ENCODE data around the gene UBAC1.

Gene UBAC1

DNA sequence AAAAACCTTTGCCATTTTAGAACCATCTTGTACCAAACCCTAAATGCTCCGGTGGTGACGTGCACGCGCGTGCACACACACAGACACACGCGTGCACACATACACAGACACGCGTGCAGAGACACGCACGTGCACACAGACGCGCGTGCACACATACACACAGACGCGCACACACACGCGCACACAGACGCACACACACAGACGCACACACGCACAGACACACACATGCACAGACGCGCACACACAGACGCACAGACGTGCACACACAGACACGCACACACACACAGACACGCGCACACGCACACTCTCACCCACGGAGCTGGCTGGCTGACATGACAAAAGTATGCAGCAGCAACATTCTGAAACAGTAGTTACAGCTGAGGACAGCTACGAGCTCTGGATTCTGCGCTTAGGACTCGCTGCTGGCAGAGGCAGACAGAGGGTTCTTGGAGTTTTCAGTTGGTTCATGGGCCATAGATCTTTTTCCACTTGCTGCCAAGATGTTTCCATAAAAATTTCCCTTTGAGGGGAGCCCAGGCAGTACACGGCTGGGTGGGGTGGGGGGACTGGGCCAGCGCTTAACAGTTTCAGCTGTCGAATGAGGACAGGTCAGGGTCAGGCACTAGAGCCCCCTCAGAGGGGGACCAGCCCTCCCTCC, 46.2 kb upstream of the UBAC1 start:
- TF ChIP-seq ZFX (IDR thresholded peaks at IDR 0.05) = no peak
- TF ChIP-seq, protein P1, sequence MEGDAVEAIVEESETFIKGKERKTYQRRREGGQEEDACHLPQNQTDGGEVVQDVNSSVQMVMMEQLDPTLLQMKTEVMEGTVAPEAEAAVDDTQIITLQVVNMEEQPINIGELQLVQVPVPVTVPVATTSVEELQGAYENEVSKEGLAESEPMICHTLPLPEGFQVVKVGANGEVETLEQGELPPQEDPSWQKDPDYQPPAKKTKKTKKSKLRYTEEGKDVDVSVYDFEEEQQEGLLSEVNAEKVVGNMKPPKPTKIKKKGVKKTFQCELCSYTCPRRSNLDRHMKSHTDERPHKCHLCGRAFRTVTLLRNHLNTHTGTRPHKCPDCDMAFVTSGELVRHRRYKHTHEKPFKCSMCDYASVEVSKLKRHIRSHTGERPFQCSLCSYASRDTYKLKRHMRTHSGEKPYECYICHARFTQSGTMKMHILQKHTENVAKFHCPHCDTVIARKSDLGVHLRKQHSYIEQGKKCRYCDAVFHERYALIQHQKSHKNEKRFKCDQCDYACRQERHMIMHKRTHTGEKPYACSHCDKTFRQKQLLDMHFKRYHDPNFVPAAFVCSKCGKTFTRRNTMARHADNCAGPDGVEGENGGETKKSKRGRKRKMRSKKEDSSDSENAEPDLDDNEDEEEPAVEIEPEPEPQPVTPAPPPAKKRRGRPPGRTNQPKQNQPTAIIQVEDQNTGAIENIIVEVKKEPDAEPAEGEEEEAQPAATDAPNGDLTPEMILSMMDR (conservative IDR thresholded peaks at IDR 0.05) = no peak
- no peak overlapping the region for H3K27ac ChIP-seq

DNA sequence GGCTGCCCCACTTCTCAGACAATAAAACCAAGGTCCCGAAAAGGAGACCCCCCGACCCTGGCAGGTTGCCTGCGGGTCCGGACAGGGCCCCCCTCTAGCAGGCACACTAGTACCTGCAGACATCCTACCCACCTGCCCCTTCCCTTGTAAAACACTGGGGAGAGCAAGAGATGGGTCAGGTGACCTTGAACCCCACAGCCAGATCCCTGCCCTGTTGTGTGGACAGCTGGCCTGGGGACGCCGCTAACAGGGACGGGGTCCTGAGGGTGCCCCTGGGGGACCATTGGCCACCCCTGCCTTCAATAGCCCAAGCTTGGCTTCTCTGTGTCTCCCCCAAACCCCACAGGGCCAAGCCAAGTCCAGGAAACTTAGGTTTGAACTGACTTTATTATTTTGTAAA, 45.0 kb upstream of the UBAC1 start:
- H3K27ac ChIP-seq = no peak overlapping the region
- TF ChIP-seq, protein P1 (conservative IDR thresholded peaks at IDR 0.05) = no peak
- no peak for TF ChIP-seq ZFX (IDR thresholded peaks at IDR 0.05)

DNA sequence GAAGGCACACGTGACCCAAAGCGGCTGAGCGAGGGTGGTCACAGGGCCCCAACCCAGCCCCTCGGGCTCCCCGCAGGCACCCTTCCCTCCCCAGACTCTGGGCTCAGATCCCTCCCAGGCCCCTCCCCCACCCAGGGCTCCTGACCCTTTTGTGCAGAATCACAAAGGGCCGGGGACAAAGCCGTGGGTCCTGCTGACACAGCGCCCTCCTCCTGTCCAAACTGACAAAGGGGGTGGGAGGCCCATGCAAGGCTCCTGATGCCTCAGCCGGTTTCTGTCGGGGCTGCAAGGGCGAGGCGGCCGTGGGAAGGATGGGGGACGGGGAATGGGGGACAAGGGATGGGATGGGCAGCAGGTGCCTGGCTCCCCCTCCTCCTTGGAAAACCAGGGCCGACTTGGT, 43.5 kb upstream of the UBAC1 start:
- TF ChIP-seq, protein P1 (conservative IDR thresholded peaks at IDR 0.05) = no peak
- TF ChIP-seq ZFX (IDR thresholded peaks at IDR 0.05) = no peak

DNA sequence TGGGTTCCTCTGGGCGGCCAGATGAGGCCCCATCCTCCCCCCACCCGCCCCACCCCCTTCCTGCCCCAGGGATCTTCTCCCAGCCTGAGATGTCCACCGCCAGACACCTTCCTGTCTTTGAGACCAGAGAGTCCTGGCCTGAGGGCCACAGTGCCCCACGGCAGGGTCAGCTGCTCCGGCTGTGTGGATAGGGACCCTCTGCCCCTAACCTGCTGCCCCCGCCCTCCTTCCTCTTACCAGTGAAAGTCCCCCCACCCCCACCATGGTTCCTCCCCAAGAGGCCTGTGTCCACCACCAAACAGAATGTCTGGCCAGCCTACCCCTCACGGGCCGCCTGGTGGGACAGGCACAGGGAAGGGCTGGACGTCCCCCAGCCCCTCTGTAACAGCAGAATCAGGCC, 43.0 kb upstream of the UBAC1 start:
- TF ChIP-seq ZFX (IDR thresholded peaks at IDR 0.05) = no peak
- TF ChIP-seq, protein P1 (conservative IDR thresholded peaks at IDR 0.05) = no peak
- no peak overlapping the region for H3K27ac ChIP-seq

More for the DNA sequence above, 43.5 kb upstream of the UBAC1 start:
- H3K27ac ChIP-seq = no peak overlapping the region

DNA sequence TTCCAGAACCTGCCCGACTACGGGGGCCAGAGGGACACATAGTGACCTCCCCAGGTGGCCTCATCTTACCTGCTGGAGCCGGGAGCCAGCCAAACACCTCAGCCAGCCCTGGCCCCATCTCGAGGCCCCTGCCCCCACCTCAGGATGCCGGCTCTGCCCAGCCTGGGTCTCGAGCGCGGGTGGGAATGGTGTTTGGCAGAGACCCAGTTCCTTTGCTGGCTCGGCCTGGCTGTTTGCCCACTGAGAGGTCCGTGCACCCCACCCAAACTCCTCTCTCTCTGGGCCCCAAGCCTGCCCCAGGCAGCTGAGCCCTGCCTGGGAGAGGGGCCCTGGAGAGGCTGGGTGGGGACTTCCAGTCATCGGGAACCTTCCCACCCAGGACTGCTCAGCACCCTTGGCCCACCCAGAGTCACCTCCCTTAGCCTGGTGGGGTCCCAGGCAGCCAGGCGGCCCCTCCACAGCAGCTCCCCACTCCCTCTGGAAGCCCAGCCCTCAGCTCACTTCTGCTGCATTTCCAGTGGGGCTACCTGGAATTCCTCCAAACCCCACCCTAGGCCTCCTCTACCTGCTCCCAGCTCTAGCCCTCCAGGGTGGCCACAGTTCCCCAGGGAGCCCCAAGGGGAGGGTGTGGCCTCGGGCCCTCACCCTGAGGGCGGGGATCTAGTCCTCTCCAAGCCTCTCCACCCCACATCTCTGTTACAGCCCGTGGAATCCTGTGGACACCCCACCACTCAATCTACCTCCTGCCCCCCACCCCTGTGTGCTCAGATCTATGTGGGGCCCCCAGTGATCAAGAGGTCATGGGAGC, 42.4 kb upstream of the UBAC1 start:
- H3K27ac ChIP-seq = no peak overlapping the region
- TF ChIP-seq, protein P1 (conservative IDR thresholded peaks at IDR 0.05) = no peak
- TF ChIP-seq ZFX (IDR thresholded peaks at IDR 0.05) = no peak

DNA sequence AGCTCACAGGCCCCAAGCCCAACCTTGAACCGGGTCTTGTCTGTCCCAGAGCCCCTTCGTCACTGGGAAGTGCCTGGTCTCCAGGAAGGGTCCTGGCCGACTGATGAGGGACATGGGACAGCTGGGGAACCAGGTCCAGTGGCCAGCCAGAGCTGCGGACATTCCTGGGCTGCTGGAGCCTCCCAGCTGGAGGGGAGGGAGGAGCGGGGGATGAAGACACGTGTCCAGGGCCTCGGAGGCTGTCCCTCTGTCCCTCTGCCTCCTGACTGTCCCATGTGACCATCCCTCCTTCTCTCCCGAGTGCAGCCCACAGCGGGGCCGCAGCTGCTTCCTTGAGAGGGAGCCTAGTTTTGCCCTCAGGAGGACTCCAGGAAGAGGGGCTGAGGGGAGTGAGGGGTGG, 41.7 kb upstream of the UBAC1 start:
- no peak for TF ChIP-seq ZFX (IDR thresholded peaks at IDR 0.05)
- TF ChIP-seq, protein P1 (conservative IDR thresholded peaks at IDR 0.05) = no peak
- no peak overlapping the region for H3K27ac ChIP-seq

DNA sequence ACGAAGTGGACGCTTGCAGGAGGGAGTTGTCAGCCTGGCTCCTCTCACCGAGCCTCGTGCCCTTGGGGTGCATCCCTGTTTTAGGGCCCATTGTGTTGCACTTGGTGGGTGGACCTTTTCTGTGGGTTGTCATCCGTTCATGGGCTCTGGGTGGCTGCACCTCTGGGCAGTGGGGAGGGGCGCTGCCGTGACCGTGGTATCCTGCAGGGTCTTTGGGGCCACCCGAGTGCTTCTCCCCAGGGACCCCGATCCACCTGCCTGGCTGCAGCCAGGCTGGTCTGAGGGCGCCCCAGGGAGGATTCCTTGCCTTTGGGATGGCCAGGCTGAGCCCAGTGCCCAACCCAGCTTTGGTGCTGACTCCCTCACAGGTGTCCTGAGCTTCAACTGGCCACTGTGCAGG, 41.0 kb upstream of the UBAC1 start:
- no peak for TF ChIP-seq ZFX (IDR thresholded peaks at IDR 0.05)
- TF ChIP-seq, protein P1 (conservative IDR thresholded peaks at IDR 0.05) = no peak
- no peak overlapping the region for H3K27ac ChIP-seq
